ENCODE measurements around the gene WNT10A. TPM values are rescaled to one million over a fixed set of nuclear protein-coding genes. Genes with fewer than 3 reads are reported as not detected.

Gene WNT10A
- total and polyA plus RNA-seq, 9 of the 15 experiments (the other 6 are each of a cell fraction or from before 2014, with no cell fraction given) = not detected

- no peak for ATAC-seq
- Histone ChIP-seq H3K79me2 (ENCODE audit: control insufficient read depth, insufficient read depth, low read length) (no peaks in the 10 kb centered on the region), H3K27me3 (ENCODE audit: control insufficient read depth in 2 of 2, insufficient read depth in 2 of 2, low read length in 2 of 2) (peaks cover 0 to 58% of the 10 kb centered on the region in 2 experiments; a peak in 4 of 5 replicates), H3K4me2 (ENCODE audit: insufficient read depth, low read length) (no peak overlapping the region), H3K9me3 (replicated peaks; ENCODE audit: control insufficient read depth, insufficient read depth, low read depth, low read length) (no peaks in the 10 kb centered on the region), H3K36me3 (ENCODE audit: control insufficient read depth, insufficient read depth, low read length) (no peaks in the 10 kb centered on the region), H3K4me3 (no peak overlapping the region), H3K9me1 (ENCODE audit: control insufficient read depth, insufficient read depth, low read length) (no peaks in the 10 kb centered on the region), H4K20me1 (replicated peaks; ENCODE audit: control insufficient read depth, insufficient read depth, low read length) (peaks cover 6% of the 10 kb centered on the region; the same call in 1 of the 2 replicates), H2AFZ (ENCODE audit: low read depth, low read length) (no peak overlapping the region), H3K27ac (ENCODE audit: extremely low read depth, low read depth, low read length) (no peak overlapping the region), H3K4me1 (replicated peaks in 1 of 2; ENCODE audit: control insufficient read depth in 2 of 2, insufficient read depth in 2 of 2, low read length in 2 of 2) (peaks cover 3 to 15% of the 10 kb centered on the region in 2 experiments; a peak in 3 of 5 replicates), H3K9ac (ENCODE audit: insufficient read depth in 1 of 2, low read depth in 2 of 2, low read length in 2 of 2) (no peak overlapping the region)
- in situ Hi-C loops (cut with MboI) (loop anchor here (10.0 kb wide), 1 partner anchor 257 kb away; no protein-coding TSS in a partner anchor), intact Hi-C loops (cut with micrococcal nuclease) (loop anchor here (10.0 kb wide), 1 partner anchor 297 kb away; no protein-coding TSS in a partner anchor)
- ChIA-PET POLR2A (interaction anchor here (0.6 kb wide), 1 partner anchor 27 kb away, joined by 3 read pairs; no protein-coding TSS in a partner anchor), CTCF (ENCODE audit: low intra/inter-chr PET ratio) (no interaction called here)
- no TSS peak for BruUV-seq (replicated peaks)
- no peak for DNase-seq (ENCODE audit: extremely low read depth in 1 of 4, low spot score in 3 of 4)
- 0% methylated on average over 1 of the region's 1 CpG for WGBS (ENCODE audit: insufficient coverage, low coverage, missing lambda C conversion rate)
- FAIRE-seq = no peak
- TF ChIP-seq, protein P1, sequence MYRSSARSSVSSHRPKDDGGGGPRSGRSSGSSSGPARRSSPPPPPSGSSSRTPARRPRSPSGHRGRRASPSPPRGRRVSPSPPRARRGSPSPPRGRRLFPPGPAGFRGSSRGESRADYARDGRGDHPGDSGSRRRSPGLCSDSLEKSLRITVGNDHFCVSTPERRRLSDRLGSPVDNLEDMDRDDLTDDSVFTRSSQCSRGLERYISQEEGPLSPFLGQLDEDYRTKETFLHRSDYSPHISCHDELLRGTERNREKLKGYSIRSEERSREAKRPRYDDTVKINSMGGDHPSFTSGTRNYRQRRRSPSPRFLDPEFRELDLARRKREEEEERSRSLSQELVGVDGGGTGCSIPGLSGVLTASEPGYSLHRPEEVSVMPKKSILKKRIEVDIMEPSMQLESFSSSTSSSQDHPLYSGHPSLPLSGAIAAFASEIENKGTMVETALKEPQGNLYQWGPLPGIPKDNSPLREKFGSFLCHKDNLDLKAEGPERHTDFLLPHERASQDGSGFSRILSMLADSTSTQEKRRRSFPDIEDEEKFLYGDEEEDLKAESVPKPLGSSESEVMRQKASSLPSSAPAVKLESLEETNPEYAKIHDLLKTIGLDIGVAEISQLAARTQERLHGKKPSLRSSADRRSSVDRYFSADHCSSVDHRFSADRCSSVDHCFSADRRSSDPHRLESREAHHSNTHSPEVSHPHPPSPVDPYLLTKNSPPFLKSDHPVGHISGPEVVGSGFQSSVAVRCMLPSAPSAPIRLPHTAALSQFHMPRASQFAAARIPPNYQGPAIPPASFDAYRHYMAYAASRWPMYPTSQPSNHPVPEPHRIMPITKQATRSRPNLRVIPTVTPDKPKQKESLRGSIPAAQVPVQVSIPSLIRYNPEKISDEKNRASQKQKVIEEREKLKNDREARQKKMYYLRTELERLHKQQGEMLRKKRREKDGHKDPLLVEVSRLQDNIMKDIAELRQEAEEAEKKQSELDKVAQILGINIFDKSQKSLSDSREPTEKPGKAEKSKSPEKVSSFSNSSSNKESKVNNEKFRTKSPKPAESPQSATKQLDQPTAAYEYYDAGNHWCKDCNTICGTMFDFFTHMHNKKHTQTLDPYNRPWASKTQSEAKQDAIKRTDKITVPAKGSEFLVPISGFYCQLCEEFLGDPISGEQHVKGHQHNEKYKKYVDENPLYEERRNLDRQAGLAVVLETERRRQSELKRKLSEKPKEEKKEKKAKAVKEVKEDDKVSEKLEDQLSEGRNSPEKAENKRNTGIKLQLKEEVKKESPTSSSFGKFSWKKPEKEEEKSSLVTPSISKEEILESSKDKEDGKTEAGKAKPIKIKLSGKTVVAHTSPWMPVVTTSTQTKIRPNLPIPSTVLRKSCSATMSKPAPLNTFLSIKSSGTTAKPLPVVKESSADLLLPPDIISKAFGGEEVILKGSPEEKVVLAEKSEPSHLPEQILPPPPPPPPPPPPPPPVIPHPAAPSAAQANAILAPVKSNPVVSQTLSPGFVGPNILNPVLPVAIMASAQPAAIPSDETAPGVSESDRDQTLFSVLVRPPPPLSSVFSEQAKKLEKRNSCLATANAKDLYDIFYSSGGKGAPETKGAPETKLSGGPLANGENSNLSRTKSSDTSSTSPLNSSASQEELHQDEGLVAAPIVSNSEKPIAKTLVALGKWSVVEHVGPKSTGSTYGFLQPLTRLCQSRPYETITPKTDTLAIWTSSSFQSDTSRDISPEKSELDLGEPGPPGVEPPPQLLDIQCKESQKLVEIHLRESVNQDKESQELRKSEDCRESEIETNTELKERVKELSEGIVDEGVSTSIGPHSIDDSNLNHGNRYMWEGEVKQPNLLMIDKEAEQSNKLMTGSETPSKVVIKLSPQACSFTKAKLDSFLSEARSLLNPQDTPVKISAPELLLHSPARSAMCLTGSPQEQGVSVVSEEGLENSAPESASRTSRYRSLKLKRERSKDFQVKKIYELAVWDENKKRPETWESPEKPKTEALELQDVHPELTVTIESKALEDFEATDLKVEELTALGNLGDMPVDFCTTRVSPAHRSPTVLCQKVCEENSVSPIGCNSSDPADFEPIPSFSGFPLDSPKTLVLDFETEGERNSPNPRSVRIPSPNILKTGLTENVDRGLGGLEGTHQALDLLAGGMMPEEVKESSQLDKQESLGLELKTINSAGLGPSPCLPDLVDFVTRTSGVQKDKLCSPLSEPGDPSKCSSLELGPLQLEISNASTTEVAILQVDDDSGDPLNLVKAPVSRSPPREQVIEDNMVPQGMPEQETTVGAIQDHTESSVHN (IDR thresholded peaks at IDR 0.05; ENCODE audit: borderline replicate concordance in 1 of 2, low read depth in 1 of 2) = no peak
- no peak for TF ChIP-seq ZNF165 (CRISPR knock-in tag; IDR thresholded peaks at IDR 0.05; ENCODE audit: borderline replicate concordance)
- TF ChIP-seq ZBED1 (IDR thresholded peaks at IDR 0.05) = no peak
- TF ChIP-seq SREBF2 (CRISPR knock-in tag; IDR thresholded peaks at IDR 0.05) = no peak
- TF ChIP-seq SMAD2 (IDR thresholded peaks at IDR 0.05; ENCODE audit: low read depth, low read length) = no peak
- TF ChIP-seq ZNF668 (CRISPR knock-in tag; IDR thresholded peaks at IDR 0.05) = no peak
- TF ChIP-seq KLF1 (tag; IDR thresholded peaks at IDR 0.05) = no peak
- TF ChIP-seq XRCC5 (IDR thresholded peaks at IDR 0.05; ENCODE audit: low read depth, low read length) = no peak
- no peak for TF ChIP-seq TEAD4 (IDR thresholded peaks at IDR 0.05; ENCODE audit: low read length)
- TF ChIP-seq TEAD4 (CRISPR knock-in tag; IDR thresholded peaks at IDR 0.05; ENCODE audit: borderline replicate concordance) = no peak
- TF ChIP-seq BDP1 (IDR thresholded peaks at IDR 0.05; ENCODE audit: insufficient read depth, insufficient read length) = no peak
Observed at GRCh38 chr2:218858138-218858445, 22.6 kb upstream of the WNT10A start.

Measured in K562 (cell line).